ENCODE data around the gene CPN1. TPM values are rescaled to one million over a fixed set of nuclear protein-coding genes. Genes with fewer than 3 reads are reported as not detected.

CPN1 gene
- total RNA-seq, 1 donor from 2014 or later: not detected

GRCh38 chr10:99995269-99995668 is 86.4 kb downstream of the CPN1 start:
- peak; percentile 72 for ATAC-seq

DNA sequence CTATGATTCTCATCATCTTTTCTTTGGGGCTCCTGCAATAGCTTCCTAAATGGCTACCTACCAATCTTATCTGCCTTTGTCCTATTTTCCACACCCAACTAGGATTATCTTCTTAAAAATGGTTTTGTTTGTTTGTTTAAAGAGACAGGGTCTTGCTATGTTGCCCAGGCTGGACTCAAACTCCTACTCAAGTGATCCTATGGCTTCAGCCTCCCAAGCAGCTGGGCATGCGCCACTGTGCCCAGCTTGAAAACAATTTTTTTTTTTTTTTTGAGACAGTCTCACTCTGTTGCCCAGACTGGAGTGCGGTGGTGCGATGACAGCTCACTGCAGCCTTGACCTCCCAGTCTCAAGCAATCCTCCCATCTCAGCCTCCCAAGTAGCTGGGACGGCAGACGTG is 86.9 kb downstream of the CPN1 start:
- no peak for ATAC-seq

GRCh38 chr10:99993701-99994689 is 87.7 kb downstream of the CPN1 start:
- peak; percentile 44 for ATAC-seq

Other genes starting within 250 kb of the CPN1 start
- gene DNMBP, start 71.9 kb downstream of the CPN1 start, total RNA-seq: 12.4 TPM
- gene ERLIN1, start 104.2 kb upstream of the CPN1 start, total RNA-seq: 29.5 TPM
- gene CHUK, start 147.7 kb upstream of the CPN1 start, total RNA-seq: 9.7 TPM
- gene CWF19L1, start 185.8 kb upstream of the CPN1 start, total RNA-seq: 16.5 TPM
- 57.9 TPM for gene BLOC1S2, start 204.8 kb upstream of the CPN1 start, total RNA-seq
- gene PKD2L1, start 248.4 kb upstream of the CPN1 start, total RNA-seq: not detected